Fibroblast of upper back skin (primary cell): ENCODE results near the gene ARHGEF18.

Source experiments
- DNase-seq: peaks from one replicate; pipeline ENCODE4 v3.0.0-alpha.2; 2013

ARHGEF18 gene

GRCh38 chr19:7386308-7386707 is 37.6 kb downstream of the ARHGEF18 start:
- no peak for DNase-seq

GRCh38 chr19:7386769-7387168 is 38.0 kb downstream of the ARHGEF18 start:
- no peak for DNase-seq

GRCh38 chr19:7391218-7391670 is 42.5 kb downstream of the ARHGEF18 start:
- DNase-seq = no peak

GRCh38 chr19:7393459-7393858 is 44.7 kb downstream of the ARHGEF18 start:
- no peak for DNase-seq

GRCh38 chr19:7393939-7394730 is 45.4 kb downstream of the ARHGEF18 start:
- no peak for DNase-seq

GRCh38 chr19:7394731-7395359 is 46.1 kb downstream of the ARHGEF18 start:
- peak; percentile 88 for DNase-seq

GRCh38 chr19:7395360-7396066 is 46.8 kb downstream of the ARHGEF18 start:
- no peak for DNase-seq

- peak; percentile 76 for DNase-seq
These were observed 49.0 kb downstream of the ARHGEF18 start for GRCh38 chr19:7397687-7398086.
